GM13977 (cell line): ENCODE data around the gene MRPL44.

ENCODE experiments used
- DNase-seq: peaks from one replicate; pipeline ENCODE4 v3.0.0; 2012; ENCODE audit warnings: low spot score
- CTCF ChIP-seq: IDR thresholded peaks from 2 replicates; pipeline ENCODE4 v1.5.1; 2012; ENCODE audit warnings: mild to moderate bottlenecking, control low read depth; ENCODE audit not compliant: insufficient read depth; ENCODE audit errors: extremely low read depth, missing control alignments
- in situ Hi-C: fragments of 300-500 bp; cut with MboI; formaldehyde crosslinking; loops from one replicate; pipeline ENCODE4 v1.12.0; 2022; ENCODE audit warnings: low sequenced_read_pairs, low pct_unique_long_range_greater_than_20kb, mixed read lengths, inconsistent platforms; ENCODE audit not compliant: unreplicated experiment

The MRPL44 gene

GRCh38 chr2:223952280-223952968, 4.8 kb upstream of the MRPL44 start:
- TF ChIP-seq CTCF = no peak
- in situ Hi-C loops = loop anchor here (10.0 kb wide), 1 partner anchor 178 kb away; no protein-coding TSS in a partner anchor
- peak; percentile 29 for DNase-seq

GRCh38 chr2:223954401-223954800, 2.9 kb upstream of the MRPL44 start:
- in situ Hi-C loops = loop anchor here (10.0 kb wide), 1 partner anchor 180 kb away; no protein-coding TSS in a partner anchor
- TF ChIP-seq CTCF = no peak
- no peak for DNase-seq

- in situ Hi-C loops = loop anchor here (10.0 kb wide), 1 partner anchor 181 kb away; no protein-coding TSS in a partner anchor
- no peak for TF ChIP-seq CTCF
- no peak for DNase-seq
These were observed 963 bp upstream of the MRPL44 start for GRCh38 chr2:223956300-223956699.

DNA sequence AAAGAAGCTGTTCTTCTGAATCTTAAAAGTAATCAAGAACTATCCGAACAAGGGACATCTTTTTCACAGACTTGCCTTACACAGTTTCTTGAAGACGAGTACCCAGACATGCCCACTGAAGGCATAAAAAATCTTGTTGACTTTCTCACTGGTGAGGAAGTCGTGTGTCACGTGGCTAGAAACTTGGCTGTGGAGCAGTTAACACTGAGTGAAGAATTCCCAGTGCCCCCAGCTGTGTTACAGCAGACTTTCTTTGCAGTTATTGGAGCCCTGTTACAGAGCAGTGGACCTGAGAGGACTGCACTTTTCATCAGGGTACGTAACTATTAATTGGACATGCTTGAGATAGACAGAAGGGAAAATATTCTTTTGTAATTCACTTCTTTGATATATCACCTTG, 2.4 kb downstream of the MRPL44 start:
- TF ChIP-seq CTCF = no peak
- no peak for DNase-seq
- in situ Hi-C loops = loop anchor here (10.0 kb wide), 1 partner anchor 185 kb away; no protein-coding TSS in a partner anchor

DNA sequence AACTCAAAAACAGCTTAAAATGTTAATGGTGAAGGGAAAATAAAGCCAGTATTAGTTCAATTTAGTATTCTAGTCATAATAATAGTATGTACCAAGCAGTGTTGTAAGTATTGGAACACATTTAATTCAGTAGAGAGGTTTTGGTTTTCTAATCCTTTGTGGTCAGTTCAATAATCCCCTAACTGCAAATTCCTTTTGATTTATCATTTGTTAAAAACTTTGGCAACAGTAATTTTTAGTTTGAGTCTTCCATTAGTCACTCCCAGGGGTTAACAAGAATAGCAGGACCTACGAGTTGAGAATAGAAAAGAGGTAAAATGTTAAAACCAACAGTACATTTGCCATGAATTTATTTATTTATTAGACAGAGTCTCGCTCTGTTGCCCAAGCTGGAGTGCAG, 10.7 kb downstream of the MRPL44 start:
- DNase-seq = no peak
- TF ChIP-seq CTCF = no peak
- in situ Hi-C loops = no loop called here

DNA sequence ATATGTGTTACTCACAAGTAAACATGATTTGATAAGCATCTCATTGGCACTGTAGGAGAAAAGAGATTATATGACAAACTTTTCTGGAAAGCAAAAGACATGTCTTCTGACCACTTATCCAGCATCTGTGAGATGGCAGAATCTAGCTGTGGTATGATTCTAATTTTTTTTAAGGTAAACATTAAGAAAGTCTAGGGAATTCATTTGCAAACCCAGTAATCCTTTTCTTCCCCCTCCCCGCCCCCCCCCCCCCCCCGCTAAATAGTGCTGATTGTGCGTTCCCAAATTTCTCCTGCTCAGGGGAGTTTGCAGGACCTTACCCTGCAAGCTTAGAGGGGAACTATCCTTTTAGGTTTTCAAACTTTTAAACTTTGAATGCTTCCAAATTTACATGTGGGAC, 12.1 kb downstream of the MRPL44 start:
- in situ Hi-C loops = no loop called here
- no peak for DNase-seq
- no peak for TF ChIP-seq CTCF
